HG03039 (cell line): ENCODE data around the gene TMEM181.

Source experiments
- ATAC-seq: cut with Tn5 transposase; IDR thresholded peaks from one replicate; pipeline ENCODE4 v1.9.1; 2021; ENCODE audit warnings: mild to moderate bottlenecking, moderate library complexity; ENCODE audit not compliant: unreplicated experiment

Gene TMEM181

GRCh38 chr6:158561938-158562337, 2.0 kb downstream of the TMEM181 start:
- no peak for ATAC-seq

- no peak for ATAC-seq
Measured at GRCh38 chr6:158564243-158565121, 4.6 kb downstream of the TMEM181 start.

DNA sequence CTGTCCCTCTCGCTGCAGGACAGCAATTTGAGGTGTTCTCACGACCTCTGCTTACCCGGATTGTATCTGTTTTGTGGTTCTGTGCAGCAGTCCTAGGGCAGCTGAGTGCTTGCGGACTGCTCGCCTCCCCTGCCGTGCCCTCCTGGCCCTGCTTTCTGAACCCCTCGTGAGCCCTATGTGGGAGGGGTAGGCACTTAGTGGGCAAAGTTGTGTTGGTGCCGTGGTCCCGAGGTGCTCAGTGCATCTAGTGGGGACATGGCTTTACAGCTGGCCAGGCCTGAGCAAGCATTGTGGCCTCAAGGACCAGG, 5.2 kb downstream of the TMEM181 start:
- no peak for ATAC-seq

DNA sequence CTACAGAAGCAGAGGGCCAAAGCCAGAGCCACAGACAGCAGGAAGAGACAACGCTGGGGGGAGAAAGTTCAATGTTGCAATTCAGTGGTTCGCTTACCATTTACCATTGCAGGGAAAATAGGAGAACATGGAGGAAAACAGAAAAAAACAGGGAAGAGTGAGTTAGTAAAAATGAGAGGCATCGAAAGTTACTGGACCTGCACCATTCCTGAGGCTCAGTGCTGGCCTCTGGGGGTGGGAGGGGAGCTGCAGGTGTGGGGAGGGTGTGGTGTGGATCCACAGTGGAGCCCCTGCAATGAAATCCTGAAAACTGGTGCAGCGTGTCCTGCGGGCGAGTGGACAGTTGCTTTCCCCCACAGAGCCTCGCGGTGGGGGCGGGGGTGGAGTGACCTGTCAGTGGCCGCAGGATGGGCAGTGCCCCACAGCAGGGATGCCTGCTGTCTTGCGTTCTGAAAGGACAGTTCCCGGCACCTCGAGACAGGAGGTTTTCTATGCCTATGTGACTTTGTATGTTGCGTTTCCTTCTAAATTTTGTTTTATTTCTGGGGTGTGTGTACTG, 5.7 kb downstream of the TMEM181 start:
- ATAC-seq: no peak

- no peak for ATAC-seq
Measured at GRCh38 chr6:158566207-158566818, 6.4 kb downstream of the TMEM181 start.

DNA sequence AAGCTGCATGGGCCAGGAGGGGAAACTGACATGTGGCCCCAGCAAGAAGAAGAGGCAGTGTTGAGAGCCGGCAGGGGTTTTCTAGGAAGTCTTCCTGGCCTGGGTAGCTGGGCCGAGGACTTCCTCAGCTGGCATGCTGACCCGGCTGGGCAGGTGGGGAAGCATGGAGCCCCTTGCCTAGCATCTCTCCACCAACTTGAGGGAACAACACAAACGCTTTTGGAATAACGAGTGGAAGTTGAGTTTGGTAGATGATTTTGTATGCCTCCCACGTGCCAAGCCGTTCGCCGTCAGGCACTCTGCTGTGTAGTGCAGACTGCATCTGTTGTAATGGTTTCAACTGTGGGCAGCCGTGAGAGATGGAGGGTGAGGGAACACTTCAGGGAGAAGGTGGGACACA, 7.3 kb downstream of the TMEM181 start:
- no peak for ATAC-seq

GRCh38 chr6:158567871-158568401, 8.0 kb downstream of the TMEM181 start:
- no peak for ATAC-seq

- no peak for ATAC-seq
Measured at GRCh38 chr6:158568549-158568948, 8.7 kb downstream of the TMEM181 start.

GRCh38 chr6:158569036-158569435, 9.1 kb downstream of the TMEM181 start:
- ATAC-seq: no peak

- ATAC-seq: no peak
Measured at GRCh38 chr6:158570681-158570962, 10.7 kb downstream of the TMEM181 start.

DNA sequence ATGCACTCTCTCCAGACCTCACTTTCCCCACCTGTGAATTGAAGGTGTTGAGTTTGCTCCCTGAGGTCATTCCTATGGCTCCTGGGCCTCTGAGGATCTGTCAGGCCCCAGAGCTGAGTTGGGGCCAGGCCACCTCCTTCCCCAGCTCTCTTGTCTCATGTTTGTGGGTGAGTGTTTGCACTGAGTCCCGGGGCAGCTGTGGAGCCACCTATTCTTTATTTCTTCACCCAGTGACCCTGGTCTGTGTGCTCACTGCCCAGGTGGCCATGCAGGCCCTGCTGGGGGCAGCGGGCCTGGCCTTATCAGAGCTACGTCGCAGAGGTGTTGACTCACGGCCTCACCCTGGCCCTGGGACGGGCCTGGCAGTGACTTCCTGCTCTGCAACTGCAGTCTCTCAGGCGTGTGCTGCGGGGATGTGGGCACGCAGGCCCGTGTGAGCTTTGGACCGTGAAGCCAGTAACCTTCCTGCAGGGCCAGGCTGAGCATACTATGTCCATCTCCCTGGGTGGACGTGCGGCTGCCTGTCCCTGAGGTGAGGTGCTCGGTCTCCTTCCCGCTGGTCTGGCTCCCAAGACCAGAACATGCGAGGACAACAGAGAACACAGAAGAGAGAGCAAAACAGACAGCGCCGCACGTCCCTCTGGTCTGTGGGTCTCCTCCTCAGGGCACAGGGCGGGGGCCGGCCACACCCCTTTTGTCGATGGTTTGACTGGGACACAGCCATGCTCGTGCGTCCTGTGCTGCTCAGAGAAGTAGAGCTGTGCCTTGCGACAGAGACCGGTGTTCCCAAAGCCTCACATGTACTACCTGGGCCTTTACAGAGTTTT, 12.1 kb downstream of the TMEM181 start:
- ATAC-seq: no peak

- no peak for ATAC-seq
Measured at GRCh38 chr6:158572653-158573541, 13.0 kb downstream of the TMEM181 start.

DNA sequence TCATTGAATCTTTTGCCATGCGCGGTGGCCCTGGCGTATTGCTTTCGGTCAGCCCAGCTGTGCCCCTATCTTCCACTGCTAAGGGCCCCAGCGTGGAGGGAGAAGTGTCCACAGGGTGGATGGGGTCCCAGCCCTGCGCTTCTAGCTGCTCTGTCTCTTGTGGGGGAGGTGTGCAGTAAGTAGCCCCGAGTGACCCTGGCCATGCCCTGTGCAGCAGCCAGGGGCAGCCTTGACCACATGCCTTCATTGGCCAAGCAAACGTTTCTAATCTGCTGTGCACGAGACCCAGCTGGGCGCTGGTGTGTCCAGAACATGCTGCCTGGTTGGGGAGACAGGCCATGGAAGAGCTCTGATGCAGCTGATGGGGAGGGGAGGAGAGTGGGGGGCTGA, 13.6 kb downstream of the TMEM181 start:
- no peak for ATAC-seq

DNA sequence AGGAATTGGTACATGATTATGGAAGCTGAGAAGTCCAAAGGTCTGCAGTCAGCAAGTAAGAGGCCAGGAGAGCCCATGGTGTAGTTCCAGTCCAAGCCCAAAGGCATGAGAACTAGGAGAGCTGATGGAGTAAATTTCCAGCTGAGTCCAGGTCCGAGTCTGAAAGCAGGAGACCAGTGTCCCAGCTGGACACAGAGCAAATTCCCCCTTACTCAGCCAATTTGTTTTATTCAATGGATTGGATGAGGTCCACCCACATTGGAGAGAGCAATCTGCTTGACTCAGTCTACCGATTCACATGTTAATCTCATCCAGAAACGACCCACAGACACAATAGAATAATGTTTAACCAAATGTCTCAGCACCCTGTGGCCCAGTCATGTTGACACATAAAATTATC, 14.9 kb downstream of the TMEM181 start:
- ATAC-seq: no peak

DNA sequence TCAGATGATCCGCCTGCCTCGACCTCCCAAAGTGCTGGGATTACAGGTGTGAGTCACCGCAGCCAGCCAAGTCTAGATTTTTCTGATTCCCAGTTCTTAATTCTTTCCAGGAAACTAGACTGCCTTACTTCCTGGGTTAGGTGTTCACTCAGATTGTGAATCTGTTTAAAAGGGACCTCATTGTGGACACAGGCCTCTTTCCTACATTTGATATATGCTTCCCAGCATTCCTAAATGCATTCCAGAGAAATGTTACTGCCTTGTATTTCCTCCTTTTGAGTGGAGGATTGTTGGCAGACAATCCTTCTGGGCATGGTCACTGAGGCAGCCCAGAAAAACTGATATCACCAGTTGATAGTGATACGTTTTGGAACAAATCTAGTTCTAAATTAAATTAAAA, 15.7 kb downstream of the TMEM181 start:
- ATAC-seq: no peak

DNA sequence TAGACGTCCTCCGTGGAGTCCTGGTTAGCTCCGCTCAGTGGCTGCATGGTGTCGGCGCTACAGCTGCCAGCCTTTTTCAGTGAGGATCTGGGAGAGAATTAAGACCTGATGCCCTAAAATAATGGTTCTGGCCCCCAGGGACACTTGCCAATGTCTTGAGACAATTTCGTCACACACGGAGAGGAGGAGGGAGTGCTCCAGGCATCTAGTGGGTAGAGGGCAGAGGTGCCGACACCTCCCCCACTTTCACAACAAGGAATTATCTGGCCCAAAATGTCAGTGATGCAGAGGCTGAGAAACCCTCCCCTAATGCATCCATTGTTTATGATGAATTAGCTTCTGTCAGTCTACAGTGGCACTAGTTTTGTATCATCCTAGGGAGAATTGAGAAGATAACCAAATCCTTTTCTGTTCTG, 24.4 kb downstream of the TMEM181 start:
- ATAC-seq: no peak

- no peak for ATAC-seq
Measured at GRCh38 chr6:158586652-158587051, 26.8 kb downstream of the TMEM181 start.

GRCh38 chr6:158589366-158589765, 29.5 kb downstream of the TMEM181 start:
- ATAC-seq: no peak

- ATAC-seq: no peak
Measured at GRCh38 chr6:158591134-158591809, 31.4 kb downstream of the TMEM181 start.

DNA sequence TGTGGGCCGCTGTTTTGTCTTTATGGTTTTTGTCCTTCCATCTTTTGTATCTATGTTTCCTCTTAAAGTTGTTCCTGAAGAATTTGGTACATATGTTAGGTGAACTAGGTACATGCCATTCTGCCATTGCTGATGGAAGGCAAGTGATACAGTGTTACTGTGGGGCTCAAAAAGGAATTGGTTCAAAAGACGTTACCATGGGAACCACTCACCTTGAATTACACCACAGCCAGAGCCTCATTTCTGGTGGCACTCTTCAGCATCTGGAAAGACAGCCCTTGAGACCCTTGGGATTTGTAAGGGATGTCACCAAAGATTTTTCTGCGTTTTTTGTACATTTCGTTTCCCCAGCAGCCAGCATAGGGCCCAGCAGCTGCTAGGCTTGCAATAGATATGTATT, 31.9 kb downstream of the TMEM181 start:
- no peak for ATAC-seq
